Measurements from ENCODE around the gene MARS1.
"Not testable (repeated sequence)": the region's sequence is repeated elsewhere in the genome, so short reads cannot be mapped to it uniquely, and the experiment has no call there.

DNA sequence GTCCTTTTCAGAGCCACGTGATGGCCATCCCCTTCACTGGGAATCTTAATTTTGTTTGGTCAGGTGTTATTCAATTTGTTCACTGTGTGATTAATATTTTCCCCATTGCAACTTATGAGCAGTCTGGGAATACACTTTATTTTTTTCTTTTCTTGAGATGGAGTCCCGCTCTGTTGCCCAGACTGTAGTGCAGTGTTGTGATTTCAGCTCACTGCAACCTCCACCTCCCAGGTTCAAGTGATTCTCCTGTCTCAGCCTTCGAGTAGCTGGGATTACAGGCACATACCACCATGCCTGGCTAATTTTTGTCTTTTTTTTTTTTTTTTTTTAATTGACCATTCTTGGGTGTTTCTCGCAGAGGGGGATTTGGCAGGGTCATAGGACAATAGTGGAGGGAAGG lies 18.7 kb downstream of the MARS1 start:
- TF ChIP-seq, protein P1, sequence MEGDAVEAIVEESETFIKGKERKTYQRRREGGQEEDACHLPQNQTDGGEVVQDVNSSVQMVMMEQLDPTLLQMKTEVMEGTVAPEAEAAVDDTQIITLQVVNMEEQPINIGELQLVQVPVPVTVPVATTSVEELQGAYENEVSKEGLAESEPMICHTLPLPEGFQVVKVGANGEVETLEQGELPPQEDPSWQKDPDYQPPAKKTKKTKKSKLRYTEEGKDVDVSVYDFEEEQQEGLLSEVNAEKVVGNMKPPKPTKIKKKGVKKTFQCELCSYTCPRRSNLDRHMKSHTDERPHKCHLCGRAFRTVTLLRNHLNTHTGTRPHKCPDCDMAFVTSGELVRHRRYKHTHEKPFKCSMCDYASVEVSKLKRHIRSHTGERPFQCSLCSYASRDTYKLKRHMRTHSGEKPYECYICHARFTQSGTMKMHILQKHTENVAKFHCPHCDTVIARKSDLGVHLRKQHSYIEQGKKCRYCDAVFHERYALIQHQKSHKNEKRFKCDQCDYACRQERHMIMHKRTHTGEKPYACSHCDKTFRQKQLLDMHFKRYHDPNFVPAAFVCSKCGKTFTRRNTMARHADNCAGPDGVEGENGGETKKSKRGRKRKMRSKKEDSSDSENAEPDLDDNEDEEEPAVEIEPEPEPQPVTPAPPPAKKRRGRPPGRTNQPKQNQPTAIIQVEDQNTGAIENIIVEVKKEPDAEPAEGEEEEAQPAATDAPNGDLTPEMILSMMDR (IDR thresholded peaks at IDR 0.05) = not testable (repeated sequence)
- not testable (repeated sequence) for TF ChIP-seq POLR2A (IDR thresholded peaks at IDR 0.05)
